ENCODE data around the gene ZSWIM6. TPM values are rescaled to one million over a fixed set of nuclear protein-coding genes. Genes with fewer than 3 reads are reported as not detected.

ZSWIM6 gene
- total RNA-seq, 2 experiments from 2014 or later = 4.1 TPM

- no peaks in the 10 kb centered on the region for H3K9me3 ChIP-seq (ENCODE audit: control insufficient read depth in 1 of 2, insufficient read depth in 1 of 2, low read length in 2 of 2)
- no peaks in the 10 kb centered on the region for H3K4me1 ChIP-seq (ENCODE audit: insufficient read depth, low read length)
- H3K4me3 Mint-ChIP-seq = no peak overlapping the region
- ATAC-seq (ENCODE audit: poor library complexity) = no peak
- no peak overlapping the region for H3K4me3 ChIP-seq (ENCODE audit: low read length)
- no peaks in the 10 kb centered on the region for H3K27me3 ChIP-seq (ENCODE audit: control insufficient read depth in 1 of 2, insufficient read depth in 2 of 2, low read length in 2 of 2)
- no peaks in the 10 kb centered on the region for H3K36me3 Mint-ChIP-seq (ENCODE audit: low read depth)
- DNase-seq = no peak
- ChIA-PET POLR2A (no interaction called here), CTCF (interaction anchor here (0.6 kb wide), 1 partner anchor 413 kb away, joined by 4 read pairs; no protein-coding TSS in a partner anchor)
- no peaks in the 10 kb centered on the region for H3K36me3 ChIP-seq (ENCODE audit: insufficient read depth, low read length)
- H3K4me1 Mint-ChIP-seq (ENCODE audit: low read depth) = no peaks in the 10 kb centered on the region
- H3K9me3 Mint-ChIP-seq = no peaks in the 10 kb centered on the region
- intact Hi-C loops (cut with DNase I, micrococcal nuclease) = no loop called here
- no peak overlapping the region for H3K27ac ChIP-seq (ENCODE audit: low read depth in 1 of 2, low read length in 2 of 2)
- no peak overlapping the region for H3K27ac Mint-ChIP-seq
- TF ChIP-seq CTCF (IDR thresholded peaks at IDR 0.05) = no peak
- H3K27me3 Mint-ChIP-seq = no peaks in the 10 kb centered on the region
These were observed 263.4 kb downstream of the ZSWIM6 start for GRCh38 chr5:61595426-61595825.

Other genes with a start within 250 kb of the ZSWIM6 start
- 10 to 100 TPM; 16.5 to 18.2 TPM for gene SMIM15, start 169.8 kb upstream of the ZSWIM6 start, total RNA-seq